Measurements from ENCODE around the gene BATF2. TPM values are rescaled to one million over a fixed set of nuclear protein-coding genes. Genes with fewer than 3 reads are reported as not detected.

The BATF2 gene
- total RNA-seq, 2 donors from 2014 or later, result 14.1 to 20.7 TPM

DNA sequence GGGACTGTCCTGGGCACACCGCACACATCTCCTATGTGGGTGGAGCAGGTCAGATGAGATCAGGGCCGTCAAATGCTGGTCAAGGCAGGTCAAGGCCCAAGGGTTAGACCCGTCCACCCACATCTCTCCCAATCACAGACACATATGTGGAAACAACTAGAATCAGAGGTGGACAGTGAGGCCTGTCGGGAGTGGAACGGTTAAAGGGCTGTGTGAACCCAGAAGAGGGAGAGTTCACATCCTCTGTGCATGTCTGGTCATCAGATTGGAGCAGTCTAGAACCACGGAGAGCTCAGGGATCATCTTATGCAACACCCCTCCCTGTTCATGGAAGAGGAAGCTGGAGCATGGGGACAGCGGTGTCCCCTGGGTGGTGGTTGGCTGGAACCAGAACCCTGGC, 23.1 kb upstream of the BATF2 start:
- Histone ChIP-seq H3K9ac (ENCODE audit: low read depth in 2 of 2, low read length in 2 of 2) (peak overlapping the region in 1 of 2 donors; percentile 1), H3K36me3 (no peaks in the 10 kb centered on the region), H3K9me3 (no peaks in the 10 kb centered on the region), H3K27ac (no peak overlapping the region), H3K4me3 (no peak overlapping the region), H3K4me1 (peaks cover 5% of the 10 kb centered on the region), H3K27me3 (no peaks in the 10 kb centered on the region)
- intact Hi-C loops (cut with DNase I), result no loop called here
- no peak for DNase-seq
- TF ChIP-seq, protein P1, sequence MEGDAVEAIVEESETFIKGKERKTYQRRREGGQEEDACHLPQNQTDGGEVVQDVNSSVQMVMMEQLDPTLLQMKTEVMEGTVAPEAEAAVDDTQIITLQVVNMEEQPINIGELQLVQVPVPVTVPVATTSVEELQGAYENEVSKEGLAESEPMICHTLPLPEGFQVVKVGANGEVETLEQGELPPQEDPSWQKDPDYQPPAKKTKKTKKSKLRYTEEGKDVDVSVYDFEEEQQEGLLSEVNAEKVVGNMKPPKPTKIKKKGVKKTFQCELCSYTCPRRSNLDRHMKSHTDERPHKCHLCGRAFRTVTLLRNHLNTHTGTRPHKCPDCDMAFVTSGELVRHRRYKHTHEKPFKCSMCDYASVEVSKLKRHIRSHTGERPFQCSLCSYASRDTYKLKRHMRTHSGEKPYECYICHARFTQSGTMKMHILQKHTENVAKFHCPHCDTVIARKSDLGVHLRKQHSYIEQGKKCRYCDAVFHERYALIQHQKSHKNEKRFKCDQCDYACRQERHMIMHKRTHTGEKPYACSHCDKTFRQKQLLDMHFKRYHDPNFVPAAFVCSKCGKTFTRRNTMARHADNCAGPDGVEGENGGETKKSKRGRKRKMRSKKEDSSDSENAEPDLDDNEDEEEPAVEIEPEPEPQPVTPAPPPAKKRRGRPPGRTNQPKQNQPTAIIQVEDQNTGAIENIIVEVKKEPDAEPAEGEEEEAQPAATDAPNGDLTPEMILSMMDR (IDR thresholded peaks at IDR 0.05), result no peak

DNA sequence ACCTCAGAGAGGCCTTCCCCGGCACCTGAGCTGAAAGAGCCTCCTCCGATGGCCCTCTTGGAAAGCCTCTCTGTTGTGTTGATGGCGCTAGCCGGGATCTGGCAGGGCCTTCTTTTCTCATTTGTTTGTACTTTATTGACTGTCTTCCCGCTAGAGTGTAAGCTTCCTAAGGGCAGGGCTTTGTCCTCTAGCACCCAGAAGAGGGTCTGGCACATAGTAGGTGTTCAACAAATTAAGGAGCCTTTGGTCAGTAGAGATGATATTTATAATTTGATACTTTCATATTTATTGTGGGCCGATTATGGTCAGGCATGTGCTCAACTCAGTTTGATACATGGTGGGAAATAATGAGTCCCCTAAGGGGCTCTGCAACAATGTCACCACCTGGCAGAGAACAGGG, 21.2 kb upstream of the BATF2 start:
- no peak overlapping the region for H3K4me3 ChIP-seq
- no peak for DNase-seq
- intact Hi-C loops (cut with DNase I), result no loop called here
- no peak overlapping the region for H3K9ac ChIP-seq (ENCODE audit: low read depth in 2 of 2, low read length in 2 of 2)
- no peaks in the 10 kb centered on the region for H3K36me3 ChIP-seq
- H3K27me3 ChIP-seq, result no peaks in the 10 kb centered on the region
- H3K4me1 ChIP-seq, result peaks cover 5% of the 10 kb centered on the region
- TF ChIP-seq, protein P1 (IDR thresholded peaks at IDR 0.05), result no peak
- no peak overlapping the region for H3K27ac ChIP-seq
- no peaks in the 10 kb centered on the region for H3K9me3 ChIP-seq

DNA sequence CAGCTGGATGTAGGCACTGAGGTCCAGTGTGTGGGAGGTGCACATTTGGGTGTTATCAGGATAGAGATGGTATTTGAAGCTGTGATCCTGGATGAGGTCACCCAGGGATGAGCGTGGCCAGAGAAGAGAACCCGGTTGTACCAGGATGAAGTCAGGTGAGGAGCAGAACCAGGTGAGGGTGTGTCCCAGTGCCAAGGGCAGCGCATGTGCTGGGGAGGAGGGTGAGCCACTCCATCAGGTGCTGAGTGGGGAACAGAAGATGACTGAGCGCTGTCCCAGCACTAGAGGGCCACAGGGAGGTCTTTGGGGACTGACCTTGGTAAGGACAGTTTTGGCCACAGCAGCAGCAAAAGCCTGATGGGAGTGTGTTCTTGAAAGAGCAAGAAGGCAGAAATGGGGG, 19.9 kb upstream of the BATF2 start:
- intact Hi-C loops (cut with DNase I), result no loop called here
- no peaks in the 10 kb centered on the region for H3K9me3 ChIP-seq
- peaks cover 5% of the 10 kb centered on the region for H3K4me1 ChIP-seq
- no peak overlapping the region for H3K9ac ChIP-seq (ENCODE audit: low read depth in 2 of 2, low read length in 2 of 2)
- no peak overlapping the region for H3K27ac ChIP-seq
- no peak overlapping the region for H3K4me3 ChIP-seq
- H3K36me3 ChIP-seq, result no peaks in the 10 kb centered on the region
- TF ChIP-seq, protein P1 (IDR thresholded peaks at IDR 0.05), result no peak
- no peak for DNase-seq
- no peaks in the 10 kb centered on the region for H3K27me3 ChIP-seq

DNA sequence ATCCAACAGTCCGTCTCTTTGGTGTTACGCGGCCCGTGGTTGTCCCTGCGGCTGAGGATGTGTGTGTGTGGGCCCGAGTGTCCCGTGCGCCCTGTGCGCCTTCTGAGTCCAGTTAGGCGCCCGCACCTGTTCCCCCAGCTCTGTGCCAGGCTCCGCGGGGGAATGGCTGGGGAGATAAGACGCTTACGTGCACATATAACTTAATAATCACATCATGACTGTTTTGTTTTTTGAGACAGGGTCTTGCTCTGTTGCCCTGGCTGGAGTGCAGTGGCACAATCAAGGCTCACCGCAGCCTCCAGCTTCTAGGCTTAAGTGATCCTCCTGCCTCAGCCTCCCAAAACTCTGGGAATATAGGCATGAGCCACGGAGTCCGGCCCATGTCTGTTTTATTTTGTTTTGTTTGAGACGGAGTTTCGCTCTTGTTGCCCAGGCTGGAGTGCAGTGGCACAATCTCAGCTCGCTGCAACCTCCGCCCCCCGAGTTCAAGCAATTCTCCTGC, 18.0 kb upstream of the BATF2 start:
- H3K36me3 ChIP-seq, result no peaks in the 10 kb centered on the region
- H3K9me3 ChIP-seq, result no peaks in the 10 kb centered on the region
- H3K27me3 ChIP-seq, result no peaks in the 10 kb centered on the region
- peak overlapping the region; percentile 95 to 97 for H3K9ac ChIP-seq (ENCODE audit: low read depth in 2 of 2, low read length in 2 of 2)
- no peak for DNase-seq
- peaks cover 5% of the 10 kb centered on the region for H3K4me1 ChIP-seq
- TF ChIP-seq, protein P1 (IDR thresholded peaks at IDR 0.05), result no peak
- H3K27ac ChIP-seq, result peak overlapping the region; percentile 99
- H3K4me3 ChIP-seq, result peak overlapping the region; percentile 72
- intact Hi-C loops (cut with DNase I), result loop anchor here (5.0 kb wide), 1 partner anchor 103 kb away; the partner anchor contains the start of gene ZNHIT2

DNA sequence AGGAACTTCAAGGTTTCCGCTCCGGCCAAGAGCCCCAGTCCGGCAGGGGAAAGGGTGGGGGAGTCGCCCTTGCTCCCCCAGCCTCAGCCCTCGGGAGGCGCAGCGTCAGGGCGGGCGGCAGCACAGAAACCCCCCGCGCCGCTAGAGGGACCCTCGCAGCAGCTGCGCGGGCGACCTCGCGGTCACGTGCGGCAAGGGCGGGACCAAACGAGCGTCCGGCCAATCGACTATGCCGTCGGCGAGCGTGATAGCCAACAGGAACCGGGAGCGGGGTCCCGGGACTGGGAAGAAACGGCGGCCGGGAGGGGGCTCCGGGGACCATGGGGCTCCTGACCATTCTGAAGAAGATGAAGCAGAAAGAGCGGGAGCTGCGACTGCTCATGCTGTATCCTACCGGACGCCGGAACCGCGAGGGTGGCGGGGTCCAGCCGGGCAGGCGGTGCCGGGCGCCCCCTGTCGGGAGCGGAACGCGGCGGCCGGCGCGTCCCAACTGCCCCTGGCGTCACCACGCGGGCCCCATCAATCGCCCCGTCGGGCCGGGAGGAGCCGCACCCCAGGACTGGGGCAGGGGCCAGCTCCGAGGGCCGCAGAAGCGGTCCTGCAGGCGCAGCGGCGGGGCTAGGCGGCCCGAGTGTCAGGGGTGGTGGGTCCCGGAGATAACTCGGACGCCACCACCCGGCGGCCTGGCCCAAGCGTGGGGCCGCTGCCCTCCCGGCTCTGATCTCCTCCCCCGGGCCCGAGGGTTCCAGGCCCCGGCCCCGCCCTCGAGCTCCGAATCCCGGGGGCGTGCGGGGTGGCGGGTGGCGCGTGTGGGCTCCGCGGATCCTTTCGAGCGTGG, 17.3 kb upstream of the BATF2 start, which contains the start of gene ARL2:
Gene ARL2, plus strand, starts transcription at position 273 of the 838 bp plus-strand sequence. Its CDS starts 48 bp downstream, at position 321.
- no peaks in the 10 kb centered on the region for H3K9me3 ChIP-seq
- H3K4me3 ChIP-seq, result peak within 1 kb of the TSS; percentile 72
- H3K4me1 ChIP-seq, result peaks cover 5% of the 10 kb centered on the region
- no peaks in the 10 kb centered on the region for H3K36me3 ChIP-seq
- DNase-seq, result peak; percentile 91
- peak within 1 kb of the TSS; percentile 95 to 97 for H3K9ac ChIP-seq (ENCODE audit: low read depth in 2 of 2, low read length in 2 of 2)
- H3K27ac ChIP-seq, result peak within 1 kb of the TSS; percentile 99
- intact Hi-C loops (cut with DNase I), result loop anchor here (5.0 kb wide), 1 partner anchor 103 kb away; the partner anchor contains the start of gene ZNHIT2
- no peaks in the 10 kb centered on the region for H3K27me3 ChIP-seq
- TF ChIP-seq, protein P1 (IDR thresholded peaks at IDR 0.05), result peak; percentile 91
